ENCODE data around the gene KCNIP4.

KCNIP4 gene

GRCh38 chr4:21790438-21791029 lies 158.0 kb downstream of the KCNIP4 start:
- no peak overlapping the region for H3K4me3 ChIP-seq (ENCODE audit: low read length)
- TF ChIP-seq CTCF (IDR thresholded peaks at IDR 0.05; ENCODE audit: insufficient read depth, low read depth, low read length, missing control alignments), result peak; percentile 43
- peak; percentile 50 for DNase-seq (ENCODE audit: low read depth)

- peak; percentile 16 for DNase-seq (ENCODE audit: low read depth)
- TF ChIP-seq CTCF (IDR thresholded peaks at IDR 0.05; ENCODE audit: insufficient read depth, low read depth, low read length, missing control alignments), result no peak
- H3K4me3 ChIP-seq (ENCODE audit: low read length), result no peak overlapping the region
These were observed 168.4 kb downstream of the KCNIP4 start for GRCh38 chr4:21780148-21780547.

- TF ChIP-seq CTCF (IDR thresholded peaks at IDR 0.05; ENCODE audit: insufficient read depth, low read depth, low read length, missing control alignments), result no peak
- DNase-seq (ENCODE audit: low read depth), result no peak
These were observed 169.9 kb downstream of the KCNIP4 start for GRCh38 chr4:21778702-21779101.

GRCh38 chr4:21775703-21776102 lies 172.9 kb downstream of the KCNIP4 start:
- H3K4me3 ChIP-seq (ENCODE audit: low read length), result no peak overlapping the region
- no peak for DNase-seq (ENCODE audit: low read depth)
- no peak for TF ChIP-seq CTCF (IDR thresholded peaks at IDR 0.05; ENCODE audit: insufficient read depth, low read depth, low read length, missing control alignments)

More at GRCh38 chr4:21778702-21779101, 169.9 kb downstream of the KCNIP4 start:
- no peak overlapping the region for H3K4me3 ChIP-seq (ENCODE audit: low read length)

- no peak for TF ChIP-seq CTCF (IDR thresholded peaks at IDR 0.05; ENCODE audit: insufficient read depth, low read depth, low read length, missing control alignments)
- DNase-seq (ENCODE audit: low read depth), result peak; percentile 59
- no peak overlapping the region for H3K4me3 ChIP-seq (ENCODE audit: low read length)
These were observed 179.0 kb downstream of the KCNIP4 start for GRCh38 chr4:21769404-21770147.

- peak; percentile 65 for DNase-seq (ENCODE audit: low read depth)
- no peak overlapping the region for H3K4me3 ChIP-seq (ENCODE audit: low read length)
- peak; percentile 67 for TF ChIP-seq CTCF (IDR thresholded peaks at IDR 0.05; ENCODE audit: insufficient read depth, low read depth, low read length, missing control alignments)
These were observed 179.9 kb downstream of the KCNIP4 start for GRCh38 chr4:21768349-21769310.
